ENCODE data around the gene BRSK2.

The BRSK2 gene

DNA sequence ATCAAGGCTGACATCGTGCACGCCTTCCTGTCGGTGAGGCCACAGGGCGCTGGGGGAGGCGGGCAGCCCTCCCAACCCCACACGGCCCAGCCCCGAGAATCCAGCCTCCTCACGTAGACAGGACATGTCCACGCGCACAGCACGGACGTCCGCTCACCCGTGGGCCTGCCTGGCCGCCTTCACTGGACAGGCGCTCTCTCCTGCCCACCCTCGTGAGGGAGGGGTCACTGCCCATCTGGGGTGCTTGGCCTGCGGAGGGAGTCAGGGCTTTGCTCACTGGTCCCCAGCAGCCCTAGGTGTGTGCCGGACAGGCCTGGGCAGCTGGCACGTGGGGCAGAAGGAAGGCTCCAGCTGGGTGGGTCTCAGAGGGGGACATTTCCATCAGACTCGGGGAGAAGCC lies 64.8 kb downstream of the BRSK2 start:
- no peak for DNase-seq

DNA sequence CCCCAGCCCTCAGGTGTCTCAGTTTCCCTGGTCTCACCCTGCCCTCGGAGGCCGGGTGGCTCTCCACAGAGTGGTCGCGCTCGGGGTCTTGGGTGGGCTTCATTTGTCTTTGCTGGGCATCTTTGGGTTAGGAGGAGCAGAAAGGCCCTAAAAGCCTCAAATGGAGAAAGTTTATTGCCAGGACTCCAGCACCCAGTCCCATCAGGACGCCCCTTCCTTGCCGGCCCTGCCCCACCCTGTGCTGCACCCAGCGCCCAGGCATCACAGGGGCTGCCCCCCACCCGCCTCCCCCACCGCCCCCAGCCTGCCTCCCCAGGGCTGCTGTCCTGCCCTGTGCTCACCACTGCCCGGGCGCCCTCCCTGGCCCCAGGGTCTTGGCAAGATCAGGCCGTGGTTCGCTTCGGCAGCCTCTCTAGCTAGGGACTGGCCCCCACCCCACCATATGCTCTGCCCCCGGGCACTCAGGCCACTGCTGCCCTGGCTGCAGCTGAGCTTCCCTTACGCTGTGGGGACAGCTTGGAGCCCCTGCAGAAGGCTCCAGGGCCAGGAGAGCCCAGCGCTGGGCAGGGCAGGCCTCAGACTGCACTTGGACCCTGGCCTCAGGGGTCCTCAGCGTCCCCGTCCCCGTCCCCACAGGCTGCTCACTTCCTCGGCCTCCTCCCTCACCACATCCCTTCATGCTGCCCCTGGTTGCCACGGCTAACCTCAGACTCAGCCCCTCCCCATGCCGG lies 65.5 kb downstream of the BRSK2 start:
- no peak for DNase-seq

DNA sequence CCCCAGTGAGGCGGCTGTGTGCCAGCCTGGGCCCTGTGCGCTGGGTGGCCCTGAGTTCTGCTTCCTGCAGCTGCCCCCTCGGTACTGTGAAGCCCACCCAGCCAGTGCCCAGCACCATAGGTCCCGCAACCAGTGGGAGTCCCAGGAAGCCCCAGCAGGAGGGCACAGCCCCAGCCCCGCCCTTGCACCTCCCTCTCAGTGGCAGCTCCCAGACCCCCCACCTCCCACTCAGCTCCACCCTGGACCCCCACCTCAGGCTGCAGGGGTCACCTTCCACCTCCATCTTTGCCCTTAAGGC lies 66.0 kb downstream of the BRSK2 start:
- no peak for DNase-seq

DNA sequence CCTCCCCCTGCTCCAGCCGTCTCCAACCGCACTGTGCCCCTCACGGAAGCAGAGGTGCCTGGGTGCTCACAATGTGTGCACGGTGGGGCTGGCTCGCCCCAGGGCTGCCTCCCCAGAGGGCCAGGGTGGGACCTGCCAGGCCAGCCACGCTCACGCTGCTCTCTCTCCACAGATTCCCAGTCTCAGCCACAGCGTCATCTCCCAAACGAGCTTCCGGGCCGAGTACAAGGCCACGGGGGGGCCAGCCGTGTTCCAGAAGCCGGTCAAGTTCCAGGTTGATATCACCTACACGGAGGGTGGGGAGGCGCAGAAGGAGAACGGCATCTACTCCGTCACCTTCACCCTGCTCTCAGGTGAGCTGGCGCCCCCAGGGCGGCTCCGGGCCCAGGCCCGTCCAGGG lies 66.4 kb downstream of the BRSK2 start:
- DNase-seq = no peak

DNA sequence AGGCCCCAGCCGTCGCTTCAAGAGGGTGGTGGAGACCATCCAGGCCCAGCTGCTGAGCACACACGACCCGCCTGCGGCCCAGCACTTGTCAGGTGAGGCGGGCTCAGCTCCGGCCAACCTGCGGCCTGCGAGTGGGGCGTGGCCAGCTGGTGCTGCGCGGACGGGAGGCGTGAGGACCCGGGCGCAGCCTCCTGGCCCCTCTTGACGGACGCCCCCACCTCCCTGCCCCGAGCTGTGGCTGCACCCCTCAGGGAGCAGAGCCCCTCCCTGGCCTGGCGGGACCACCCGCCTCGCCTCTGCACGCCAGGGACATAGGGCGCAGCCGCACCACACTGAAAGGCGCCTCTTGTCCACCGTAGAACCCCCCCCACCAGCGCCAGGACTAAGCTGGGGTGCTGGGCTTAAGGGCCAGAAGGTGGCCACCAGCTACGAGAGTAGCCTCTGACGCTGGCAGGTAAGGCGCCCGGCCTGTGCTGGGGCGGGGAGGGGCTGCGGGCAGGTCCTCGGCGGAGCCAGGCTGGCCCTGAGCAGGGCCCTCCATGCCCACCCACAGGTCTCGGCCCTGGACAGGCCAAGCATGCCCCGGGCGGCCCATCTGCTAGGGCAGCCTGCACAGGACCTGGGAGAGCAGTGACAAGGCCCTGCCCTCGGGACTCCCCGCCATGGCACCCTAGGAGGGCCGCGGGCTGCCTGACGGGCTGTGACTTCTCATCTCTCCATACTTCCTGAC lies 67.0 kb downstream of the BRSK2 start:
- no peak for DNase-seq

DNA sequence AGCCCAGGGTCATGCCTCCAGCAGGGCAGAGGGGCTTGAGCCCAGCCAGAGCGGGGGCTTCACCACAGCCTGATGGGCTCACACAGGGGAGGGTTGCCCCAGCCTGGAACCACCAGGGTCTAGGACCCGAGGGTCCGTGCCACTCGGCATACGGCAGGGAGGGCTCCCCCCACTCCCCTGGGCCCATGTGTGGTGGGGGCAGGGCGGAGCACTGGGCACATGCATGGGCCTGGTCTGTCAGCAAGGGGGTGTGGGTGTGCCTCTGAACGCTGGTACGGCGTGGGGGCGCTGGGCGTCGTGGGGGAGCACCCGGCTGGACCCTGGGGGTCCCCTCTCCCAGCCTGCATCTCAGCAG lies 67.6 kb downstream of the BRSK2 start:
- no peak for DNase-seq

DNA sequence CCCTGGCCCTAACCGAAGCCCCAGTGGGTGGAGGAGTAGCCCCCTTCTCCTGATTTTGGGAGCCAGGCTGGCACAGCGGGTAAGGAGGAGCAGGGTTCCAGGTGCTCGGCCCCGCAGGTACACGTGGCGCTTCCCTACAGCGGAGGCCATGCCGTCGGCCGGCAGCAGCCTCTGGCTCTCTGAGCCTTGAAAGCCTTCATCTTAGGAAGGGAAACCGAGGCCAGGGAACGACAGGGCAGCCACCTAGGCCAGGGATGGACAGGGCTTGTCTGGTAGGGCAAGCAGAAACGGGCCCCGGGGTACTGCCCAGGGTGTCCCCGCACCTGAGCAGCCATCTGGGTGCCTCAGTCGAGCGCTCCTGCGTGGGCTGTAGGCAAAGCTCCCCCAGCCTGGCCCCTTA lies 68.1 kb downstream of the BRSK2 start:
- DNase-seq = no peak

DNA sequence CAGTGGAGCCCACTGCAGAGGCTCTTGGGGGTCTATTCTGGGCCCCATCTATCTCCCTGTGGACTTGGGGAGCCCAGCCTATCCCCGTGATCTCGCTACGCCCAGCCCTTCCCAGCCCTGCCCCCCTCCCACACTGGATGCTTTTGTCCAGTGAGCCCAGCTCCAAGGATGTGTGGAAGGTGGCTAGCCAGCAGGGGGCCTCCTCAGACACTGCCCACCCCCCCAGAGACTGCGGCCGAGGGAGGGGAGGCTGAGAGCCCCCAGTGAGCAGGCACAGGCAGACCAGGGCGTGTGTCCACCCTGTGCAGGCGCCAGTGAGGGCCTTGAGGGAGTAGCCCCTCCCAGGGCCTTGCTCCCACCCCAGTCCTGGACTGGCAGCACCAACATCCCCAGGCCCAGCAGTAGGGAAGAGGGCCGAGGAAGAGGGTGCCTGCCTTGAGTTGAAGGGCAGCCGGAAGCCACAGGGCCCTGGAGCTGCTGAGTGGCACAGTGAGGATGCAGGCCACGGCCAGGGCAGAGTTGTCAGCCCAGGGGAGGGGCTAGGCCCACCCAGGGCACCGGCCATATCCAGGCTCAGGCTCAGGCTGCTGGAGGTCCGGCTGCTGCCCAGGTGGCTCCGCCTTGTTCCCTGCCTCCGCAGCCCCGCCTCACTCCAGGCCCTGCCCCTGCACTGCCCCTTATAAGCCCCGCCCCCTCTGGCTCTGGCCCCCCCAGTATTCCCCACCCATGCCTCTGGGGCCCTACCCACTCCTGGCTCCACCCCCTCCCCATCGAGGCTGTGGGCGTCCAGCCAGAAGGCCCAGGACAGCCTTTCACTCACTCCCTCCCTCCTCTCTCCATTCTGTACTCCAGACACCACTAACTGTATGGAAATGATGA lies 68.8 kb downstream of the BRSK2 start:
- DNase-seq = peak; percentile 61

DNA sequence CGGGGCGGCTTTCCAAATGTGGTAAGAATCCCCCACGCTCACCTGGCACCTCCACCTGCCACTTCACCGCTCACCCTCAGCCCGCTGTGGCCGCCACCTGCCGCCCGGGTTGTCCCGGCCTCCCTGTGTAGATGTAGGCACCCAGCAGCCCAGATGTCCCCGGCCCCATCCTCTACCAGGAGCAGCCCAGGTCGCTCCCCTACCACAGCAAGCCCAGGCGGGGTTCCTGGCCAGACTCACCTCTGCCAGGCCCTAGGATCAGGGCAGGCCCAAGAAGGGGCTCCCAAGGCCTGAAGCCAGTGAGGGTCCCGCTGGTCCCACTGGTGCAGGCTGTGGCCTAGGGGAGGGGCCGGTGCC lies 69.5 kb downstream of the BRSK2 start:
- no peak for DNase-seq

DNA sequence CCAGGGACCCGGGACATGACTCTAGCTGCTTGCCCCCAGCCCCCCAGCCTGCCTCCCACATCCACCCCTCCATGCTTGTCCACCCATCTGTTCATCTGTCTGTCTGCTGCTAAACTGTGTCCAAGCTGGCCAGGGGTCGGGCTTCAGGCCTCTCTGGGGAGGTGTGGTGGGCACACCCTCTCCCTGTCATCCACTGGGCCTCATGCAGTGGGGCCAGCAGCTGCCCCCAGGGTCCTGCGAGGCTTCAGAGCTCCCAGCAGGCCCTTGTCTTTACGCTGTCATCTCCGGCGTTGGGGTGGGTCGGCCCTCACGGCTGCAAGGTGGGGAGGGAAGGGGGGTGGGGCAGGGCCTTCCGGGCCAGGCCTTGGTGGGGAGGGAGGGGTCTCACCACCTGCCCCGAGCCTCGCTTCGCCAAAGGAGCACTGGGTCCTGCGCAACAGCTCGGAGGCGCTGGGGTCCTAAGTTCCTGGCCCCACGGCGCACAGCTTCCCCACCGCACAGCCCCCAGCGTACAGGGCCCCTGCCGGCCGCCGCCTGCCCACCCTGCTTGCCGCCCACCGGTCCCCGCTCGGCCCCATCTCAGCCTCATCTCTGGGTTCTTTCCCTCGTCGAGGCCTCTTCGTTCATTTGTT lies 70.1 kb downstream of the BRSK2 start:
- no peak for DNase-seq

DNA sequence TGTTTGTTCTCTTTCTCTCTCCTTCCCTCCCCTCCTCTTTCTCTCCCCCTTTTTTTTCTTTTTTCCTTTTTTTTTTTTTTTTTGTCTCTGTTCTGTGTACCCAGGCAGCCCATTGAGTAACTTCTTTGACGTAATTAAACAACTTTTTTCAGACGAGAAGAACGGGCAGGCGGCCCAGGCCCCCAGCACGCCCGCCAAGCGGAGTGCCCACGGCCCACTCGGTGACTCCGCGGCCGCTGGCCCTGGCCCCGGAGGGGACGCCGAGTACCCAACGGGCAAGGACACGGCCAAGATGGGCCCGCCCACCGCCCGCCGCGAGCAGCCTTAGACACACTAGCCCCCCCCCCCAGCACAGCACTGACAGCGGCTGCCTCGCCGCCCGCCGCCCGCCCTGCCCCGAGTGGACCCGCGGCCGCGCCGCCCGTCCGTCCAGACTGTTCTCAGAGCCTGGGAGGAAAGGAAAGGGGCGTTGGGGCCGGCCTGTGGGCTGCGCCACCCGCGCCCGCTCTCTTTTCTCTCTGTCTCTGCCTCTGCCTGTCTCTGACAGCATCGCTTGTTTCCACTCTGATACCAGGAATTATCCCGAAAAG lies 70.8 kb downstream of the BRSK2 start:
- DNase-seq = no peak

DNA sequence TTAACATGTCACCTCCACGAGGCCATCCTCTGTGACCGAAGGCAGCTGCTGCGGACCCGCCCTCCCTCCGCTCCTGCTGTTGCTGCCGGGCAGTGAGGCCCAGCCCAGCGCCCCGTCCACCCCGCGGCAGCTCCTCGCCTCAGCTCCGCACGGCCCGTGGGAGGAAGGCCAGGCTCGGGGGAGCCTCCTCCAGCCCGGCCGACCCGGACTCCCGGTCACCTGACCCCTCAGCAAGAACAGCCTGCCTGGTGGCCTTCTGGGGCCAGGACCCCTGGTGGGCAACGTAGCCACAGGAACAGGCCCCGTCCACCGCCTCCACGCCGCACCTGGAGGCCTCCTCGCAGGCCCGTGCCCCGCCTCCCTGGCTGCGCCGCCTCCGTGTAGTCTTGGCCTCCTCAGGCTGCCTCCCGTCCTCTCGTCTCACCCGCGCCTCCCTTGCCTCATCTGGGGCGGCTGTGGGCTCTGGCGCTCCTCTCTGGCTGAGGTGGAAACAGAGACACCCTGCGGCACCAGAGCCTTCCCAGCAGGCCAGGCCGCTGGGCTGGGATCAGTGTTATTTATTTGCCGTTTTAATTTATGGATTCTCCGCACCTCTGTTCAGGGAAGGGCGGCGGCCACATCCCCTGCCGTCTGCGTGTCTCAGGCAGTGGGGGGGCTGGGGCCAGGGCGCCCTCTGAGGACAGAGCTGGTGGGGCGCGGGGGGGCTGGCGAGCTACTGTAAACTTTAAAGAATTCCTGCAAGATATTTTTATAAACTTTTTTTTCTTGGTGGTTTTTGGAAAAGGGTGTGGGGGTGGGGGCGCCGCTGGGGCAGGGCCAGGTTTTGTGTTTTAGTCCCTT lies 71.5 kb downstream of the BRSK2 start:
- DNase-seq = no peak

DNA sequence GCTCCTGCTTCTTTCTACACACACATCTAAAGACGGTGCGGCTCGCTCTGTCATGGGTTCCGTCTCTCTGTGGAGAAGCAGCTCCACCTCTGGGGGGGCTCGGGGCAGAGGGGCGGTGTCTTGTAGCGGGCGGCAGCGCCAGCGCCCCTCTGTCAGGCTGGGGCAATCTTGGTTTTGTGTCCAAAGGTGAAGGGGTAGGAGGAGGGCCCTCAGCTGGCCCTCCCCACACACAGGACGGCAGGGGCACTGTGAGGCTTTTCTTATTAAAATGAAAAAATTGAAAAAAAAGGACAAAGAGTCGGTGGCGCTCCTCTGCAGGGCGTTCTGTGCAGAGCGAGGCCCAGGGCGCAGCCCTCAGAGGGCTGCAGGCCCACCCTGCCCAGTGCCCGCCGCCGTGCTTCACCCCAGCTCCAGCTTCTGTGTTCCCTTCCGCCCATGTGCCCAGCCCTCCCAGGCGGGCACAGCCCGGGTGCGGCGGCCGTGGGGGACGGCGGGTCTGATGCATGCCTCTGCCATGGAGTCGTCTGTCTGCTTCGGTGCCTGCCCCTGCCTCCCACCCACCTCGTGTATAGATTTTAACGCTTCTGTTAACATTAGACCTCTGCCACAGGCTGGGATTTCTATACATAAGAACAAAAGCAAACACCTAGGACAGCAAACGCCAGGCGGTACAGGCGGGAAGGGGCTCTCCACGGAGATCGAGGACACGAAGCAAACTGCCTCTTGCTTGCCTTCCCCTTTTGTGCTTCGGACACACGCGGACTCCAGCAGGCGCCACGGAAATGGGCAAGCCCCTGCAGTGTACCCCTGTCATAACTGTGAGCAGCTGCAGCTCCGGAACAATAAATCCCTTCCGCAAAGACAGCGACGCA lies 72.3 kb downstream of the BRSK2 start:
- DNase-seq = no peak

DNA sequence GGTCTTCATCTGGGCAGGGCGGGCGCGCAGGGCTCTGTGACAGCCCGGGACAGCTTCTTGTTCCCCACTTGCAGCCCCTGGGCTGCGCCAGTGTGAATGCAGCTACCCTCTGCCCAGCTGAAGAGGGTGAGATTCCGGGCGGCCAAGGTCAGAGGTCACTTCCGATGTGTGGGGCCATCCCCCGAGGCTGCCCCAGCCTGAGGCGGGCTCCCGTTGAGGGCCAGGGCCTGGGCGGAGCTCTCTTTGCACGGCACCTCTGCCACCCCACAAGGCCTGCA lies 72.9 kb downstream of the BRSK2 start:
- DNase-seq = no peak

DNA sequence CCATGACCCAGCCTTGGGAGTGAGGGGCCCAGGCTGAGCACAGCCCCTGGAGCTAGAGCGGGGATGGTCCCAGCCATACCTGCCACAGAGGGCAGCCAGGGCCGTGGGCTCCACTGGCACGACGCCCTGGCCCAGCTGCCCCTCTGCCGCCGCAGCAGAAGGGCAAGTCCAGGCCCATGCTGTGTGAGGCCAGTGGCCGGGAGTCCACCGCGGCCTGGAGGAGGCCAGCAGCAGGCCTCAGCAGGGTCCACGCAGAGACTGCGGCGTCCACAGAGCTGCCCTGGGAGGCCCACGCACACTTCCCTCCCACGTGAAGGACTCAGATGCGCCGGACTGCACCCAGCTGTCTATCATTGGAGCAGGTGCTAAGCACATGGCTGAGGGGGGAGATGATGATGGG lies 73.3 kb downstream of the BRSK2 start:
- DNase-seq = no peak

DNA sequence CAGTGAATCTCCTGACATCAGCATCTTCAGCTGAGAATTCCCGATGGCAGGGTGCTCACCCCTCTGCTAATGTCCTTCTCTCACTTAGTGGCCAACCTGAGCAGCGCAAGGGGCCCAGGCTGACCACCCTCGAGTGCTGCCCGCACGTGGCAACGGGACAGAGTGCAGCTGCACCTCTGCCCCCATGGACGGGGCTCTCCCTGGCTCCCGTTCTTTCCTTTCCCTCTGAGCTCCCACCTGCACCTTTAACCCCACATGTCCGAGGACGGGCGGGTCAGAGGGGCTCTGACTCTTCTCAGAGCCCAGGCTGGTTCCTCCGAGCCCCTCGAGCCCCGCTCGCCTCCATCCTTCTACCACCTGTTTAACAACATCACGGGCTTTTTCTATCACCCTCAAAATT lies 77.0 kb downstream of the BRSK2 start:
- no peak for DNase-seq

DNA sequence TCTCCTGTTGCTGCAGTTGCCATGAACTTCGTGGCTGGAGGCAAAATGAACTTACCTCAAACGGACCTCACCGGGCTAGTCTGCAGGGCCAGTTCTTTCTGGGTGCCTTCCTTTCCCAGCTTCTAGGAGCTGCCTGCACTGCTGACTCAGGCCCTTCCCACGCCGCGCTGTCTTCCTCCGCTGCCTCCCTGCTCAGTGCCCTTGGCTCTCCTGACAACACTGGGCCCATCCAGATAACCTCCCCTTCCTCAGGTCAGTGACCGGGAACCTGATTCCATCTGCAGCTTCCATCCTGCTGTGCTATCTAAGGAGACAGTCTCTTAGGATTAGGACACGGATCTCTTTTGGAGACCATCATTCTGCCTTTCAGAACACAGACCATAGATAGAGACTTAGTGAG lies 77.5 kb downstream of the BRSK2 start:
- DNase-seq = no peak

DNA sequence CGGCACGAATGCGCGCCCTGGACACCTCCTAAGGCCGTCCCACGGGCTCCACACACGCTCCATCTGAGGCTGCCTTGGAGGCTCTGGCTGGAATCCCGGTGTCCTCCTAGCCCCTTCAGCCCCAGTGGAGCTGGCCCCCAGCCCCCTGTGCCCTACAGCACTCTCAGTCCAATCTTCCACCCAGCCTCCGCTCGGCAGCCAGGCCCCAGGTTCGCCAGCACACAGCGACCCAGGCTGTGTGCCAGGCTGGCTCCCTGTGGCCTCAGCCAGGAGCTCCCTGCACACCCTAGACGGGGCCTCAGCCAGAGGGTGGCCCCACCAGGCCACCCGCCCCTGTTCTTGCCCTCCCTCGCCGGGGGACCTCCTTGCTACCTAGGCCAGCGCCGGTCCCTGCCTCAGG lies 78.3 kb downstream of the BRSK2 start:
- DNase-seq = no peak

DNA sequence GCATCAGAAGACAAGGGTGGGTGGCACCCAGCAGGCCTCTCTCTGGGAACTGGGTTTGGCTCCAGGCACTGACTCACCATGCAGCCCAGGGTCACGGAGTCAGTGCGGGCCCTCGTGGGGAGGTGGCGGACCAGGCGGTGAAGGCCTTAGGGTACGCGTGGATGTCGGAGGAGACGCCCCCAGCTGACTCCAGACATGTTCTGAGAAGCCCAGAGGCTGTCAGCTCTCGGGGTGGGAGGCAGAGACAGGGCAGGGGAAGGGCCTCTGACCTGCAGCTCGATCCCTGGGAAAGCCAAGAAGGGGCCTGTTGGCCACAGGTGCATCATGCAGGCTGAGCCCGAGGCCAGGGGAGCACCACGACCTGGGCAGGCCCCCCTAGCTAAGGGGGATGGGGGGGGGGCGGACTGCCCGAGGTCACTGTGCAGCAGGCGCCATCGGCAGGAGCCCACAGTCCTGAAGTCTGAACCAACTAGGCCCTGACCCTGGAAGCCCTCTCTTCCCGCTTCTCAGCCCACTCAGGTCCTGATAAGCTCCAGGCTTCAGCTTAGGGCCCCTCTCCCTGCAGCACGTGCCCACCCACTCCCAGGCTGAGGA lies 78.8 kb downstream of the BRSK2 start:
- DNase-seq = no peak

DNA sequence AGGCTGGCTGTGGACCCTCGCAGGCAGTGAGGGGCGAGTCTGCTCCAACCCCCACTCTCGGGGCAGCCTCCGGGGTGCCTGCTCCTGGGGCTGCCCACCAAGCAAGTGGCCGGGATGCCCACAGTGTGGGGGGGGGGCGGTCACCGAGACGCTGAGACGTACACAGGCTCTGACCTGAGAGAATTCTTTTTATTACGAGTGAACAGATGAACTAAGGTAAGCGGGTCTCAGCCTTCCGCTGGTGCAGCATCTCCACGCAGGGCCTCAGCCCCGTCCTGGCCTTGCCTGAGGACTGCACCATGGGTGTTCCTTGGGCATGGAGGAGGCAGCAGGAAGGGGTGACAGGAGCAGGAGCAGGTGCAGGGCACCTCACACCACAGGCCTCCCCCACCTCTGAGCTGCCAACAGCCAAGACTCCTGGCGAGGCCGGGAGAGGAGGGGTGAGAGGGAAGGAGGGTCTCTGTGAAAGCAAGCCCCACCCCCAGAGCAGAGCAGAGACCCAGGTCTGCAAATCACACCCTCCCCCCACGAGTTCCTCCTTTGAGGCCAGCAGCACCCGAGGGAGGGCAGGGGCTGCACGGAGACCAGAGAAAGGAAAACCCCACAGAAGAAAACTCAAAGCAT lies 79.7 kb downstream of the BRSK2 start:
- DNase-seq = no peak

All from right forelimb (tissue), 1 donor.